Measurements from ENCODE around the gene NDOR1. TPM values are rescaled to one million over a fixed set of nuclear protein-coding genes. Genes with fewer than 3 reads are reported as not detected.

The NDOR1 gene
- total and polyA plus RNA-seq, 2 of the 8 experiments (the other 6 are each of a cell fraction or from before 2014, with no cell fraction given): 25.7 to 32.3 TPM

DNA sequence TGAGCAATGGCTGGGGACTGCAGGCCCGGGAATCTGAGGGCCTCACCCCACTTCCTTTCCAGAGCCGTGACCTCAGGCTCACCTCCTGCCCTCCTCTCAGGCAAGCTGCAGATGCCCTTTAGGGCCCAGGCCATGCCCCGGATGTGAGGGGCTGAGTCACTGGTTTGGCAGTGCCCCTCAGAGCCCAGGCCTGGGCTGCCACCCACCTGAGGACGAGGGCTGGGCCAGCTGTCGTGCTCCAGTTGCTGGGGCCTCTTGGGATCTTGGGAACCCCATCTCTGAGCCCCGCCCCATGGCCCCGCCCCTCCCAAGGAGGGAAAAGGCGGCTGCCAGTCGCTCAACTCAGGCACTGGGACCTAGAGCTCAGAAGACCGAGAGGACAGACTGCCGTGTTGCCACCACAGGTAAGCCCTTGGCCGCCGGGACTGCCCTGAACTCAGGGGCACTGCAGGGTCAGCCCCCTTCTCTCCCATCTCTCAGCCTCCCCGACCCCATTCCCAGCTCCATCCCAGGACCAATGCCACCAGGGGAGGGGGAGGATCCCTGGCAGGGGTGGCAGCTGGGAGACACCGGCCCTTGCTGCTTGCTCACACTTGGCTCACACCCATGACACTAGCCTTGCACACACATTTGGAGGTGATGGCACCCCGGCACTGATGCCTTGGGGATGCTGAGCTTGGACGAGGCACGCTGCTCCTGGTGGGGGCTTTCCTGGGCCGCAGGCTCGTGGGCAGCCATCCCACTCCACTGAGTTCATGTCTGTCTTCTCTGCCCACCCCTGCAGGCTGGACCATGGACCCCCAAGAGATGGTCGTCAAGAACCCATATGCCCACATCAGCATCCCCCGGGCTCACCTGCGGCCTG, 19.6 kb downstream of the NDOR1 start, which contains the start of gene CYSRT1:
Gene CYSRT1 (plus strand): TSS at position 345 of the 865 bp plus-strand sequence. CDS start 448 bp downstream, at position 793.
- TF ChIP-seq, protein P1, sequence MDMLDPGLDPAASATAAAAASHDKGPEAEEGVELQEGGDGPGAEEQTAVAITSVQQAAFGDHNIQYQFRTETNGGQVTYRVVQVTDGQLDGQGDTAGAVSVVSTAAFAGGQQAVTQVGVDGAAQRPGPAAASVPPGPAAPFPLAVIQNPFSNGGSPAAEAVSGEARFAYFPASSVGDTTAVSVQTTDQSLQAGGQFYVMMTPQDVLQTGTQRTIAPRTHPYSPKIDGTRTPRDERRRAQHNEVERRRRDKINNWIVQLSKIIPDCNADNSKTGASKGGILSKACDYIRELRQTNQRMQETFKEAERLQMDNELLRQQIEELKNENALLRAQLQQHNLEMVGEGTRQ (IDR thresholded peaks at IDR 0.05; ENCODE audit: low read length): no peak
- 0 out of 2 replicates have a peak, but pooled peaks have one; percentile 18 for TF ChIP-seq TAF1 (IDR thresholded peaks at IDR 0.05; ENCODE audit: low read depth, low read length)
- H3K56ac ChIP-seq (replicated peaks; ENCODE audit: insufficient read length, low read depth, low read length): no peak within 1 kb of the TSS
- peaks cover 0 to 24% (median 10%) of the 10 kb centered on the region in 4 experiments; a peak in 5 of 7 replicates for H3K4me1 ChIP-seq (replicated peaks in 1 of 4; ENCODE audit: control insufficient read depth in 3 of 4, insufficient read depth in 4 of 4, low read length in 3 of 4)
- H3K23ac ChIP-seq (ENCODE audit: insufficient read length): no peak within 1 kb of the TSS
- peaks cover 0 to 1% of the 10 kb centered on the region in 2 experiments for H4K20me1 ChIP-seq (replicated peaks in 1 of 2; ENCODE audit: control insufficient read depth in 1 of 2, insufficient read depth in 2 of 2, low read length in 2 of 2)
- DNase-seq (ENCODE audit: low read depth in 1 of 2, low spot score in 2 of 2) (peak in 1 of 2 experiments; percentile 52), FAIRE-seq (no peak)
- H2BK12ac ChIP-seq (ENCODE audit: low read depth, low read length): peak within 1 kb of the TSS; percentile 80; the same call in 1 of the 2 replicates
- H2AK5ac ChIP-seq (ENCODE audit: low read depth, low read length): no peak within 1 kb of the TSS; the same call in 1 of the 2 replicates
- no peak within 1 kb of the TSS for H4K5ac ChIP-seq (ENCODE audit: insufficient read length, low read depth, low read length)
- H3K79me1 ChIP-seq (ENCODE audit: low read depth, low read length): no peaks in the 10 kb centered on the region
- H3K4me2 ChIP-seq (ENCODE audit: insufficient read depth in 1 of 2, low read depth in 2 of 2, low read length in 2 of 2): peak within 1 kb of the TSS; percentile 70 to 77
- H4K91ac ChIP-seq (replicated peaks; ENCODE audit: insufficient read length, low read length): peak within 1 kb of the TSS; percentile 91
- no peak within 1 kb of the TSS; a peak in 3 of 7 replicates for H3K9ac ChIP-seq (replicated peaks in 1 of 4; ENCODE audit: extremely low read depth in 1 of 4, low read depth in 3 of 4, low read length in 3 of 4)
- peak within 1 kb of the TSS; percentile 53 for H3K4ac ChIP-seq (replicated peaks; ENCODE audit: insufficient read length, low read depth, low read length)
- H3K14ac ChIP-seq (ENCODE audit: insufficient read length): no peak within 1 kb of the TSS
- H3K23me2 ChIP-seq (ENCODE audit: low read depth, low read length): peaks cover 18% of the 10 kb centered on the region; the same call in 1 of the 2 replicates
- no peak within 1 kb of the TSS for H3K27ac ChIP-seq (ENCODE audit: low read depth, low read length)
- no peaks in the 10 kb centered on the region for H3K79me2 ChIP-seq (ENCODE audit: control insufficient read depth in 1 of 2, insufficient read depth in 2 of 2, low read length in 2 of 2)
- no peak within 1 kb of the TSS; the same call in 1 of the 2 replicates for H2AFZ ChIP-seq (ENCODE audit: low read length)
- POLR2A ChIA-PET (ENCODE audit: partially characterized antibody): interaction anchor here (1.2 to 69.9 kb wide), 5 partner anchors 18 to 112 kb away, joined by 3 to 1462 read pairs (median 19); partner anchors contain the start of genes ANAPC2, NDOR1, NELFB and SSNA1
- no peaks in the 10 kb centered on the region; a peak in 2 of 7 replicates for H3K27me3 ChIP-seq (replicated peaks in 1 of 4; ENCODE audit: control insufficient read depth in 3 of 4, extremely low read depth in 1 of 4, insufficient read depth in 3 of 4, low read length in 3 of 4)
- 76% methylated on average over 19 of the region's 23 CpGs; no CpG with 5 or more reads in 1 of the 2 experiments for WGBS, 2 experiments (ENCODE audit: extremely low coverage in 1 of 2, insufficient coverage in 1 of 2, insufficient read length in 1 of 2, insufficient replicate concordance in 2 of 2, low coverage in 1 of 2, low lambda C conversion rate in 2 of 2, missing lambda C conversion rate in 1 of 2)
- no peak within 1 kb of the TSS for H2BK120ac ChIP-seq (replicated peaks; ENCODE audit: low read depth, low read length)
- H3K36me3 ChIP-seq (ENCODE audit: control insufficient read depth in 2 of 4, insufficient read depth in 4 of 4, low read length in 3 of 4): no peaks in the 10 kb centered on the region
- H2BK5ac ChIP-seq (ENCODE audit: low read depth, low read length): peak within 1 kb of the TSS; percentile 90; the same call in 1 of the 2 replicates
- H3K4me3 ChIP-seq (ENCODE audit: extremely low read depth in 1 of 4, insufficient read depth in 2 of 4, low read depth in 3 of 4, low read length in 4 of 4): peak within 1 kb of the TSS; percentile 67 to 92 (median 79)
- peak within 1 kb of the TSS; percentile 82 for H4K8ac ChIP-seq (ENCODE audit: extremely low read depth, insufficient read depth, low read length)
- CTCF ChIA-PET (ENCODE audit: partially characterized antibody): interaction anchor here (0.7 to 20.2 kb wide), 13 partner anchors 12 to 437 kb away, joined by 3 to 204 read pairs (median 5); partner anchors contain the start of genes ANAPC2, SSNA1 and TUBB4B
- peak within 1 kb of the TSS; percentile 81; the same call in 1 of the 2 replicates for H2BK15ac ChIP-seq (ENCODE audit: low read length)
- no peaks in the 10 kb centered on the region for H3K9me3 ChIP-seq (ENCODE audit: insufficient read depth in 2 of 2, low read depth in 1 of 2, low read length in 1 of 2)
- H3K18ac ChIP-seq (ENCODE audit: extremely low read depth, low read length): no peak within 1 kb of the TSS
- no peak within 1 kb of the TSS for H2BK20ac ChIP-seq (ENCODE audit: low read length)

Measured in H1 (cell line).